K562 (cell line): ENCODE measurements around the gene AGAP1. TPM values are rescaled to one million over a fixed set of nuclear protein-coding genes. Genes with fewer than 3 reads are reported as not detected.

Source experiments
- ATAC-seq: fragments of 200-7000 bp; cut with Tn5 transposase; 3 replicates; pipeline ENCODE4 v1.9.1; 2020; ENCODE audit warnings: moderate library complexity
- BruUV-seq: library from RNA; stranded (reverse); fragments of 400-500 nt; replicated peaks from 2 replicates; lab custom pipeline; 2021; lab: Mats Ljungman, UMichigan
- CTCF ChIA-PET: fragments of 300-600 bp; formaldehyde crosslinking; extraction: SDS; loops from one replicate; lab custom pipeline; 2021; ENCODE audit warnings: low intra/inter-chr PET ratio; lab: Yijun Ruan, JAX
- POLR2A ChIA-PET: fragments of 300-600, 350-650 bp; sonication (Branson Sonifier 250); formaldehyde crosslinking; extraction: SDS; loops from one replicate; lab custom pipeline; 2021; ENCODE audit warnings: antibody characterized with exemption, inconsistent platforms; lab: Yijun Ruan, JAX
- DNase-seq, 4 experiments: peaks; one replicate each; pipeline versions ENCODE4 v3.0.0 to v3.0.0-alpha.2; 2011 to 2018; ENCODE audit warnings: low spot score in 3 of 4, mixed read lengths in 3 of 4; ENCODE audit errors: extremely low read depth in 1 of 4
- FAIRE-seq: peaks from 2 replicates; lab custom pipeline; 2011; peaks lifted over from hg19 to GRCh38; lab: Jason Lieb, UNC
- H2AFZ ChIP-seq: 2 replicates; pipeline ENCODE4 v1.6.0; 2011; ENCODE audit warnings: low read depth, low read length, control low read depth, inconsistent platforms
- H3K27ac ChIP-seq: fragments of 200-600 bp; 3 replicates; pipeline ENCODE4 v1.8.0; 2011; ENCODE audit warnings: low read depth, mild to moderate bottlenecking, control low read depth, inconsistent platforms, low read length, moderate library complexity, mixed read lengths; ENCODE audit errors: extremely low read depth
- H3K27me3 ChIP-seq, 2 experiments: fragments of 300-600 bp in 1 of 2; 2 replicates in 1 of 2; 3 replicates in 1 of 2; pipeline versions ENCODE4 v1.6.0 to v1.8.0; 2011; ENCODE audit warnings: inconsistent platforms in 2 of 2, low read length in 2 of 2, mild to moderate bottlenecking in 1 of 2, mixed read lengths in 1 of 2, moderate library complexity in 1 of 2; ENCODE audit not compliant: control insufficient read depth in 2 of 2, insufficient read depth in 2 of 2
- H3K36me3 ChIP-seq: fragments of 300-600 bp; 3 replicates; pipeline ENCODE4 v1.8.0; 2011; ENCODE audit warnings: mild to moderate bottlenecking, low read length, inconsistent platforms; ENCODE audit not compliant: control insufficient read depth, insufficient read depth
- H3K4me1 ChIP-seq, 2 experiments: fragments of 200-600 bp in 1 of 2; replicated peaks in 1 of 2; 2 replicates in 1 of 2; 3 replicates in 1 of 2; pipeline versions ENCODE4 v1.5.1 to v1.8.0; 2011; ENCODE audit warnings: inconsistent platforms in 2 of 2, low read length in 2 of 2, mild to moderate bottlenecking in 1 of 2, mixed read lengths in 1 of 2, moderate library complexity in 1 of 2; ENCODE audit not compliant: control insufficient read depth in 2 of 2, insufficient read depth in 2 of 2
- H3K4me2 ChIP-seq: 2 replicates; pipeline ENCODE4 v1.6.1; 2011; ENCODE audit warnings: low read length, control low read depth, inconsistent platforms, mixed read lengths; ENCODE audit not compliant: insufficient read depth
- H3K4me3 ChIP-seq: fragments of 200-600 bp; sonication (generic), shearing (Covaris generic); 2 replicates; pipeline ENCODE4 v1.5.1; 2016; ENCODE audit warnings: control low read depth, inconsistent platforms
- H3K79me2 ChIP-seq: fragments of 200-600 bp; 3 replicates; pipeline ENCODE4 v1.8.0; 2011; ENCODE audit warnings: low read length, inconsistent platforms; ENCODE audit not compliant: control insufficient read depth, insufficient read depth
- H3K9ac ChIP-seq, 2 experiments: 2 replicates each; pipeline versions ENCODE4 v1.6.0 to v1.6.1; 2011; ENCODE audit warnings: low read depth in 2 of 2, low read length in 2 of 2, control low read depth in 1 of 2, inconsistent platforms in 1 of 2, mild to moderate bottlenecking in 1 of 2, mixed read lengths in 1 of 2; ENCODE audit not compliant: insufficient read depth in 1 of 2
- H3K9me1 ChIP-seq: one replicate; pipeline ENCODE4 v1.6.0; 2011; ENCODE audit warnings: inconsistent platforms, mild to moderate bottlenecking, low read length, moderate library complexity; ENCODE audit not compliant: control insufficient read depth, insufficient read depth
- H3K9me3 ChIP-seq: replicated peaks from 2 replicates; pipeline ENCODE4 v1.5.1; 2011; ENCODE audit warnings: low read depth, low read length, inconsistent platforms; ENCODE audit not compliant: control insufficient read depth, insufficient read depth
- H4K20me1 ChIP-seq: replicated peaks from 2 replicates; pipeline ENCODE4 v1.6.1; 2011; ENCODE audit warnings: low read length, inconsistent platforms, mixed read lengths; ENCODE audit not compliant: control insufficient read depth, insufficient read depth
- GTF2E2 ChIP-seq: fragments of 200-800 bp; sonication (Bioruptor generic); IDR thresholded peaks from 2 replicates; pipeline ENCODE4 v1.6.1; 2016; ENCODE audit warnings: missing genetic modification characterization, missing compliant biosample characterization
- HMGN3 ChIP-seq: IDR thresholded peaks from 2 replicates; pipeline ENCODE4 v1.6.1; 2011; ENCODE audit warnings: borderline replicate concordance, low read depth, mild to moderate bottlenecking, mixed read lengths, low read length; ENCODE audit not compliant: insufficient read length; ENCODE audit errors: extremely low read depth
- KAT7 ChIP-seq: sonication (generic); formaldehyde crosslinking; IDR thresholded peaks from 2 replicates; pipeline ENCODE4 v1.8.0; 2022; ENCODE audit warnings: missing genetic modification reagents, mild to moderate bottlenecking, borderline replicate concordance
- LEF1 ChIP-seq: fragments of 450-650 bp; IDR thresholded peaks from 2 replicates; pipeline ENCODE4 v1.6.1; 2016; ENCODE audit warnings: mild to moderate bottlenecking
- MED1 ChIP-seq: sonication (generic); formaldehyde crosslinking; IDR thresholded peaks from 2 replicates; pipeline ENCODE4 v1.8.1; 2023; ENCODE audit warnings: missing genetic modification reagents, borderline replicate concordance
- PTBP1 ChIP-seq: fragments of 200-400 bp; formaldehyde crosslinking; IDR thresholded peaks from 2 replicates; pipeline ENCODE4 v1.6.1; 2017; ENCODE audit warnings: low read depth, low read length
- ZNF143 ChIP-seq: sonication (generic); formaldehyde crosslinking; IDR thresholded peaks from 2 replicates; pipeline ENCODE4 v1.9.0; 2022; ENCODE audit warnings: mild to moderate bottlenecking, missing genetic modification reagents
- ZNF165 ChIP-seq: fragments of 250-450 bp; sonication (Bioruptor Pico); IDR thresholded peaks from 2 replicates; pipeline ENCODE4 v1.4.0; 2020; ENCODE audit warnings: borderline replicate concordance
- ZNF24 ChIP-seq: fragments of 450-650 bp; IDR thresholded peaks from 2 replicates; pipeline ENCODE4 v1.6.1; 2016
- WGBS: fragments of 100-300 bp; shearing (Covaris generic); methylation state at CpG from one replicate; pipeline ENCODE4 v1.1.6; 2016; ENCODE audit warnings: low coverage, mixed read lengths; ENCODE audit not compliant: insufficient coverage; ENCODE audit errors: missing lambda C conversion rate; 5-methylcytosine and 5-hydroxymethylcytosine counted together
- in situ Hi-C: fragments of 300-500 bp; cut with MboI; formaldehyde crosslinking; loops from 4 replicates; pipeline ENCODE4 v1.15.0; 2018; ENCODE audit warnings: inconsistent platforms, mixed read lengths
- intact Hi-C: fragments of 100-400 bp; cut with micrococcal nuclease; formaldehyde crosslinking; loops from 2 replicates; pipeline ENCODE4 v1.14.2; 2022
- polyA plus RNA-seq, 8 experiments: library from polyadenylated mRNA; depleted of rRNA in 4 of 8; stranded (reverse) in 5 of 8; unstranded in 3 of 8; fragments of >200 nt; fragmentation: Nextera tagmentation in 2 of 8; fragmentation: Illumina TruSeq in 1 of 8; extraction: Ambion mirVana in 2 of 8; extraction: Trizol in 1 of 8; gene quantifications; 2 replicates each; pipeline versions ENCODE4 v1.2.1 to v1.2.3, GENCODE V29; 2011 to 2014; ENCODE audit warnings: inconsistent platforms in 1 of 8, missing spikeins in 1 of 8
- total RNA-seq, 7 experiments: library from RNA; depleted of rRNA in 6 of 7; stranded (reverse); fragments of >200 nt in 6 of 7; fragmentation: Illumina TruSeq in 2 of 7; extraction: Trizol in 2 of 7; gene quantifications; 2 replicates each; pipeline versions ENCODE4 v1.2.1 to v1.2.3, GENCODE V29; 2011 to 2021; ENCODE audit warnings: low replicate concordance in 1 of 7
- TF ChIP-seq, protein P1 (sequence below): fragments of 250-450 bp; sonication (Bioruptor Pico); IDR thresholded peaks from 2 replicates; pipeline ENCODE4 v1.4.0; 2020
- TF ChIP-seq, protein P2 (sequence below): sonication (generic); formaldehyde crosslinking; IDR thresholded peaks from 2 replicates; pipeline ENCODE4 v1.8.1; 2023; ENCODE audit warnings: missing genetic modification reagents, mild to moderate bottlenecking, borderline replicate concordance

The AGAP1 gene
- total and polyA plus RNA-seq, 9 of the 15 experiments (the other 6 are each of a cell fraction or from before 2014, with no cell fraction given): 1.3 to 24.0 (median 10.6) TPM

DNA sequence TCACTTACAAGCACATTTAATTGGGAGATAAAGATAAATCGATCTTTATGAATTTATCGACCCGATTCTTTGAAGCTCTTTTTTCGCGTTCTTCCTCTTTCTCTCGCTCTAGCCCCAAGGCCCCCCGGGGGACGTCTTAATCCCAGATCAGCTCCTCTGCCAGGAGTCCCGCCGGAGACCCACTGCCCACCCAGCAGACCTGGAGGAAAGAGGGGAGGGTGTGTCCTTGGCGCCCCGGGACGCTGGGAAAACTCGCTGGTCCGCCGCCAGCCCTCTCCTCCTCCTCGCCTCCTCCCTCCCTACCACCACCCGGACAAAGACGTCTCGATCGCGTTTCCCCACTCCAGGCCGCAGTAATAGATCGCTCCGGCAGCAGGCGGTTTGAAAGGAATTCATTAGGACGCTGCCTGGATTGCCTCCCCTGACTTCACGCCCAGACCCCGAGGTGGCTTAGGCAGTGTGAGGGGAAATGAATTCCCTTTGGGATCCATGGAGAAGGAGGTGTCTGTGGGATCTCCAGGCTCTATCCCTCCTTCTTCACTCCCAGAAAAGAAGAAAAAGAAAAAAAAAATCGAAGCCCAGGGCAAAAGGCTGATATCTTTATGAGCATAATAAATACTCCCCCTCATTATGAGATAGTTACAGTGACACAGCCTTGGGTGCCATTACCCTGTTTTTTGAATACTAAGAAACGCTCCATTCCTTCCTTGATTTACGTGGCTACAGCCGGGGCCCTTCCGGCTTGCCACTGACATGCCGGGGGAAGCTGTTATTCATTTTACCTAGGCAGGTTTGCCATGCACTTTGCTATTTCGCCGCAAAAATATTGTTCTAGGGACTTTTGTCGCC is 676.1 kb downstream of the AGAP1 start:
- Histone ChIP-seq H3K4me1 (peaks cover 0 to 25% of the 10 kb centered on the region in 2 experiments; a peak in 2 of 5 replicates), H3K27ac (no peak overlapping the region), H4K20me1 (no peaks in the 10 kb centered on the region), H2AFZ (no peak overlapping the region), H3K9me1 (no peaks in the 10 kb centered on the region), H3K4me2 (no peak overlapping the region), H3K79me2 (no peaks in the 10 kb centered on the region), H3K9ac (no peak overlapping the region), H3K27me3 (peaks cover 0 to 7% of the 10 kb centered on the region in 2 experiments; a peak in 2 of 5 replicates), H3K9me3 (no peaks in the 10 kb centered on the region), H3K36me3 (no peaks in the 10 kb centered on the region), H3K4me3 (no peak overlapping the region)
- CTCF ChIA-PET: no interaction called here
- in situ Hi-C loops: no loop called here
- no peak for FAIRE-seq
- POLR2A ChIA-PET: no interaction called here
- ATAC-seq: no peak
- intact Hi-C loops: no loop called here
- TSS peak; percentile 26 for BruUV-seq
- no peak for DNase-seq
- 69% methylated on average over 12 of the region's 38 CpGs for WGBS
- TF ChIP-seq ZNF165 (CRISPR knock-in tag) (no peak), HMGN3 (no peak), PTBP1 (no peak), MED1 (CRISPR knock-in tag) (no peak), KAT7 (CRISPR knock-in tag) (no peak), ZNF143 (CRISPR knock-in tag) (no peak), GTF2E2 (tag) (no peak), LEF1 (no peak), ZNF24 (no peak)
- TF ChIP-seq, protein P1, sequence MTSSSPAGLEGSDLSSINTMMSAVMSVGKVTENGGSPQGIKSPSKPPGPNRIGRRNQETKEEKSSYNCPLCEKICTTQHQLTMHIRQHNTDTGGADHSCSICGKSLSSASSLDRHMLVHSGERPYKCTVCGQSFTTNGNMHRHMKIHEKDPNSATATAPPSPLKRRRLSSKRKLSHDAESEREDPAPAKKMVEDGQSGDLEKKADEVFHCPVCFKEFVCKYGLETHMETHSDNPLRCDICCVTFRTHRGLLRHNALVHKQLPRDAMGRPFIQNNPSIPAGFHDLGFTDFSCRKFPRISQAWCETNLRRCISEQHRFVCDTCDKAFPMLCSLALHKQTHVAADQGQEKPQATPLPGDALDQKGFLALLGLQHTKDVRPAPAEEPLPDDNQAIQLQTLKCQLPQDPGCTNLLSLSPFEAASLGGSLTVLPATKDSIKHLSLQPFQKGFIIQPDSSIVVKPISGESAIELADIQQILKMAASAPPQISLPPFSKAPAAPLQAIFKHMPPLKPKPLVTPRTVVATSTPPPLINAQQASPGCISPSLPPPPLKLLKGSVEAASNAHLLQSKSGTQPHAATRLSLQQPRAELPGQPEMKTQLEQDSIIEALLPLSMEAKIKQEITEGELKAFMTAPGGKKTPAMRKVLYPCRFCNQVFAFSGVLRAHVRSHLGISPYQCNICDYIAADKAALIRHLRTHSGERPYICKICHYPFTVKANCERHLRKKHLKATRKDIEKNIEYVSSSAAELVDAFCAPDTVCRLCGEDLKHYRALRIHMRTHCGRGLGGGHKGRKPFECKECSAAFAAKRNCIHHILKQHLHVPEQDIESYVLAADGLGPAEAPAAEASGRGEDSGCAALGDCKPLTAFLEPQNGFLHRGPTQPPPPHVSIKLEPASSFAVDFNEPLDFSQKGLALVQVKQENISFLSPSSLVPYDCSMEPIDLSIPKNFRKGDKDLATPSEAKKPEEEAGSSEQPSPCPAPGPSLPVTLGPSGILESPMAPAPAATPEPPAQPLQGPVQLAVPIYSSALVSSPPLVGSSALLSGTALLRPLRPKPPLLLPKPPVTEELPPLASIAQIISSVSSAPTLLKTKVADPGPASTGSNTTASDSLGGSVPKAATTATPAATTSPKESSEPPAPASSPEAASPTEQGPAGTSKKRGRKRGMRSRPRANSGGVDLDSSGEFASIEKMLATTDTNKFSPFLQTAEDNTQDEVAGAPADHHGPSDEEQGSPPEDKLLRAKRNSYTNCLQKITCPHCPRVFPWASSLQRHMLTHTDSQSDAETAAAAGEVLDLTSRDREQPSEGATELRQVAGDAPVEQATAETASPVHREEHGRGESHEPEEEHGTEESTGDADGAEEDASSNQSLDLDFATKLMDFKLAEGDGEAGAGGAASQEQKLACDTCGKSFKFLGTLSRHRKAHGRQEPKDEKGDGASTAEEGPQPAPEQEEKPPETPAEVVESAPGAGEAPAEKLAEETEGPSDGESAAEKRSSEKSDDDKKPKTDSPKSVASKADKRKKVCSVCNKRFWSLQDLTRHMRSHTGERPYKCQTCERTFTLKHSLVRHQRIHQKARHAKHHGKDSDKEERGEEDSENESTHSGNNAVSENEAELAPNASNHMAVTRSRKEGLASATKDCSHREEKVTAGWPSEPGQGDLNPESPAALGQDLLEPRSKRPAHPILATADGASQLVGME: no peak
- TF ChIP-seq, protein P2, sequence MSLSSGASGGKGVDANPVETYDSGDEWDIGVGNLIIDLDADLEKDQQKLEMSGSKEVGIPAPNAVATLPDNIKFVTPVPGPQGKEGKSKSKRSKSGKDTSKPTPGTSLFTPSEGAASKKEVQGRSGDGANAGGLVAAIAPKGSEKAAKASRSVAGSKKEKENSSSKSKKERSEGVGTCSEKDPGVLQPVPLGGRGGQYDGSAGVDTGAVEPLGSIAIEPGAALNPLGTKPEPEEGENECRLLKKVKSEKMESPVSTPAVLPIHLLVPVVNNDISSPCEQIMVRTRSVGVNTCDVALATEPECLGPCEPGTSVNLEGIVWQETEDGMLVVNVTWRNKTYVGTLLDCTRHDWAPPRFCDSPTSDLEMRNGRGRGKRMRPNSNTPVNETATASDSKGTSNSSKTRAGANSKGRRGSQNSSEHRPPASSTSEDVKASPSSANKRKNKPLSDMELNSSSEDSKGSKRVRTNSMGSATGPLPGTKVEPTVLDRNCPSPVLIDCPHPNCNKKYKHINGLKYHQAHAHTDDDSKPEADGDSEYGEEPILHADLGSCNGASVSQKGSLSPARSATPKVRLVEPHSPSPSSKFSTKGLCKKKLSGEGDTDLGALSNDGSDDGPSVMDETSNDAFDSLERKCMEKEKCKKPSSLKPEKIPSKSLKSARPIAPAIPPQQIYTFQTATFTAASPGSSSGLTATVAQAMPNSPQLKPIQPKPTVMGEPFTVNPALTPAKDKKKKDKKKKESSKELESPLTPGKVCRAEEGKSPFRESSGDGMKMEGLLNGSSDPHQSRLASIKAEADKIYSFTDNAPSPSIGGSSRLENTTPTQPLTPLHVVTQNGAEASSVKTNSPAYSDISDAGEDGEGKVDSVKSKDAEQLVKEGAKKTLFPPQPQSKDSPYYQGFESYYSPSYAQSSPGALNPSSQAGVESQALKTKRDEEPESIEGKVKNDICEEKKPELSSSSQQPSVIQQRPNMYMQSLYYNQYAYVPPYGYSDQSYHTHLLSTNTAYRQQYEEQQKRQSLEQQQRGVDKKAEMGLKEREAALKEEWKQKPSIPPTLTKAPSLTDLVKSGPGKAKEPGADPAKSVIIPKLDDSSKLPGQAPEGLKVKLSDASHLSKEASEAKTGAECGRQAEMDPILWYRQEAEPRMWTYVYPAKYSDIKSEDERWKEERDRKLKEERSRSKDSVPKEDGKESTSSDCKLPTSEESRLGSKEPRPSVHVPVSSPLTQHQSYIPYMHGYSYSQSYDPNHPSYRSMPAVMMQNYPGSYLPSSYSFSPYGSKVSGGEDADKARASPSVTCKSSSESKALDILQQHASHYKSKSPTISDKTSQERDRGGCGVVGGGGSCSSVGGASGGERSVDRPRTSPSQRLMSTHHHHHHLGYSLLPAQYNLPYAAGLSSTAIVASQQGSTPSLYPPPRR (CRISPR knock-in tag): no peak
